SK-N-SH (cell line): ENCODE results near the gene PTBP1.

Experiments
- CHD2 ChIP-seq: fragments of 150-350 bp; IDR thresholded peaks from 2 replicates; pipeline ENCODE4 v1.6.1; 2018; ENCODE audit warnings: low read length; ENCODE audit not compliant: partially characterized antibody
- CTCF ChIP-seq: fragments of 200-600 bp; sonication (generic); IDR thresholded peaks from 2 replicates; pipeline ENCODE4 v1.6.1; 2017; ENCODE audit warnings: antibody characterized with exemption, mild to moderate bottlenecking, moderate library complexity
- EZH2phosphoT487 ChIP-seq: fragments of 200-600 bp; sonication (generic); IDR thresholded peaks from 2 replicates; pipeline ENCODE4 v1.6.1; 2017; ENCODE audit warnings: low read depth, mixed run types, mild to moderate bottlenecking, antibody characterized with exemption, moderate library complexity, borderline replicate concordance
- IRF3 ChIP-seq: fragments of 150-350 bp; IDR thresholded peaks from 2 replicates; pipeline ENCODE4 v1.6.1; 2016; ENCODE audit warnings: mild to moderate bottlenecking, low read depth, low read length
- MAX ChIP-seq: IDR thresholded peaks from 2 replicates; pipeline ENCODE4 v1.4.0; 2012; ENCODE audit warnings: low read depth
- MXI1 ChIP-seq: IDR thresholded peaks from 2 replicates; pipeline ENCODE4 v1.6.1; 2012; ENCODE audit warnings: mild to moderate bottlenecking, low read depth, low read length, improper control_type of control experiment
- NRF1 ChIP-seq: IDR thresholded peaks from 2 replicates; pipeline ENCODE4 v1.6.1; 2012; ENCODE audit warnings: low read depth, mild to moderate bottlenecking, low read length
- POLR2AphosphoS5 ChIP-seq: IDR thresholded peaks from 2 replicates; pipeline ENCODE4 v1.6.1; 2012; ENCODE audit warnings: low read depth, low read length
- RCOR1 ChIP-seq: fragments of 150-350 bp; IDR thresholded peaks from 2 replicates; pipeline ENCODE4 v1.6.1; 2017; ENCODE audit warnings: antibody characterized with exemption, low read length
- REST ChIP-seq: IDR thresholded peaks from 2 replicates; pipeline ENCODE4 v1.6.1; 2012; ENCODE audit warnings: mild to moderate bottlenecking, low read depth, low read length, moderate library complexity
- SIN3A ChIP-seq: IDR thresholded peaks from 2 replicates; pipeline ENCODE4 v1.6.1; 2012; ENCODE audit warnings: low read depth, mild to moderate bottlenecking, low read length, moderate library complexity, borderline replicate concordance
- TEAD4 ChIP-seq: IDR thresholded peaks from 2 replicates; pipeline ENCODE4 v1.4.0; 2012; ENCODE audit warnings: mild to moderate bottlenecking, borderline replicate concordance; ENCODE audit not compliant: insufficient read depth
- USF2 ChIP-seq: fragments of 150-350 bp; IDR thresholded peaks from 2 replicates; pipeline ENCODE4 v1.6.1; 2017; ENCODE audit warnings: antibody characterized with exemption, low read length, low read depth, borderline replicate concordance

- no peak for TF ChIP-seq REST
- peak; percentile 41 for TF ChIP-seq CTCF
- no peak for TF ChIP-seq POLR2AphosphoS5
- TF ChIP-seq SIN3A: peak; percentile 56; the same call in 1 of the 2 replicates
- no peak for TF ChIP-seq USF2
- no peak for TF ChIP-seq CHD2
- peak; percentile 22; the same call in 1 of the 2 replicates for TF ChIP-seq MXI1
- no peak; the same call in 1 of the 2 replicates for TF ChIP-seq MAX
- no peak for TF ChIP-seq RCOR1
- TF ChIP-seq EZH2phosphoT487: no peak
- no peak for TF ChIP-seq IRF3
- no peak for TF ChIP-seq TEAD4
- TF ChIP-seq NRF1: no peak
These were observed 2.0 kb downstream of the PTBP1 start for GRCh38 chr19:799076-799881.
